GM18505 (cell line): ENCODE results near the gene CD79B.
"Not testable (repeated sequence)": the region's sequence is repeated elsewhere in the genome, so short reads cannot be mapped to it uniquely, and the experiment has no call there.

Source experiments
- ATAC-seq: cut with Tn5 transposase; IDR thresholded peaks from one replicate; pipeline ENCODE4 v1.9.1; 2021; ENCODE audit not compliant: unreplicated experiment
- POLR2A ChIP-seq: IDR thresholded peaks from 4 replicates; pipeline ENCODE4 v1.6.1; 2011; ENCODE audit warnings: borderline replicate concordance; ENCODE audit not compliant: insufficient read depth, insufficient read length; ENCODE audit errors: extremely low read depth

The CD79B gene

GRCh38 chr17:63932721-63933120 lies 590 bp upstream of the CD79B start:
- no peak for TF ChIP-seq POLR2A
- no peak for ATAC-seq

GRCh38 chr17:63930951-63931575 lies 1.1 kb downstream of the CD79B start:
- ATAC-seq: no peak
- peak; percentile 28 for TF ChIP-seq POLR2A

- no peak for ATAC-seq
- no peak for TF ChIP-seq POLR2A
Observed at GRCh38 chr17:63929860-63930766, 2.0 kb downstream of the CD79B start.

- ATAC-seq: no peak
Observed at GRCh38 chr17:63928966-63929695, 3.0 kb downstream of the CD79B start.

GRCh38 chr17:63928172-63928666 lies 3.9 kb downstream of the CD79B start:
- no peak for TF ChIP-seq POLR2A
- ATAC-seq: no peak

More at GRCh38 chr17:63928966-63929695, 3.0 kb downstream of the CD79B start:
- no peak for TF ChIP-seq POLR2A

- no peak for ATAC-seq
- TF ChIP-seq POLR2A: peak; percentile 33
Observed at GRCh38 chr17:63927464-63928171, 4.5 kb downstream of the CD79B start.

GRCh38 chr17:63926164-63926563 lies 6.0 kb downstream of the CD79B start:
- no peak for TF ChIP-seq POLR2A
- ATAC-seq: no peak

- ATAC-seq: no peak
Observed at GRCh38 chr17:63925615-63926014, 6.5 kb downstream of the CD79B start.

GRCh38 chr17:63922402-63922801 lies 9.7 kb downstream of the CD79B start:
- ATAC-seq: peak; percentile 65

More at GRCh38 chr17:63925615-63926014, 6.5 kb downstream of the CD79B start:
- TF ChIP-seq POLR2A: peak; percentile 38

GRCh38 chr17:63920779-63921178 lies 11.4 kb downstream of the CD79B start:
- not testable (repeated sequence) for ATAC-seq

GRCh38 chr17:63920050-63920449 lies 12.1 kb downstream of the CD79B start:
- not testable (repeated sequence) for ATAC-seq

- no peak for TF ChIP-seq POLR2A
- no peak for ATAC-seq
Observed at GRCh38 chr17:63919311-63919723, 12.8 kb downstream of the CD79B start.

GRCh38 chr17:63918789-63919305 lies 13.3 kb downstream of the CD79B start, which contains the start of gene GH1:
TSS of gene GH1 (minus strand) at chr17:63918839. CDS start at chr17:63918776, 63 bp downstream.
- ATAC-seq: not testable (repeated sequence)

- no peak for TF ChIP-seq POLR2A
- ATAC-seq: no peak
Observed at GRCh38 chr17:63918305-63918704, 13.8 kb downstream of the CD79B start.
